Measurements from ENCODE around the gene KLHL22.
A peak's percentile ranks its signal among the peaks of the same experiment; 100 is the strongest.

Gene KLHL22

GRCh38 chr22:20397498-20397897, 98.1 kb downstream of the KLHL22 start:
- Histone ChIP-seq H3K4me1 (ENCODE audit: control insufficient read depth in 1 of 2, insufficient read depth in 1 of 2, low read depth in 1 of 2, low read length in 1 of 2) (peaks cover 13 to 15% of the 10 kb centered on the region in 2 experiments), H3K4me3 (ENCODE audit: low read depth in 1 of 2, low read length in 1 of 2) (no peak overlapping the region), H3K36me3 (no peaks in the 10 kb centered on the region), H3K27ac (no peak overlapping the region), H3K27me3 (no peaks in the 10 kb centered on the region), H3K9me3 (no peaks in the 10 kb centered on the region)
- TF ChIP-seq, protein P1, sequence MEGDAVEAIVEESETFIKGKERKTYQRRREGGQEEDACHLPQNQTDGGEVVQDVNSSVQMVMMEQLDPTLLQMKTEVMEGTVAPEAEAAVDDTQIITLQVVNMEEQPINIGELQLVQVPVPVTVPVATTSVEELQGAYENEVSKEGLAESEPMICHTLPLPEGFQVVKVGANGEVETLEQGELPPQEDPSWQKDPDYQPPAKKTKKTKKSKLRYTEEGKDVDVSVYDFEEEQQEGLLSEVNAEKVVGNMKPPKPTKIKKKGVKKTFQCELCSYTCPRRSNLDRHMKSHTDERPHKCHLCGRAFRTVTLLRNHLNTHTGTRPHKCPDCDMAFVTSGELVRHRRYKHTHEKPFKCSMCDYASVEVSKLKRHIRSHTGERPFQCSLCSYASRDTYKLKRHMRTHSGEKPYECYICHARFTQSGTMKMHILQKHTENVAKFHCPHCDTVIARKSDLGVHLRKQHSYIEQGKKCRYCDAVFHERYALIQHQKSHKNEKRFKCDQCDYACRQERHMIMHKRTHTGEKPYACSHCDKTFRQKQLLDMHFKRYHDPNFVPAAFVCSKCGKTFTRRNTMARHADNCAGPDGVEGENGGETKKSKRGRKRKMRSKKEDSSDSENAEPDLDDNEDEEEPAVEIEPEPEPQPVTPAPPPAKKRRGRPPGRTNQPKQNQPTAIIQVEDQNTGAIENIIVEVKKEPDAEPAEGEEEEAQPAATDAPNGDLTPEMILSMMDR (IDR thresholded peaks at IDR 0.05) = no peak

- Histone ChIP-seq H3K4me3 (ENCODE audit: low read depth in 1 of 2, low read length in 1 of 2) (no peak overlapping the region), H3K27me3 (no peaks in the 10 kb centered on the region), H3K9me3 (no peaks in the 10 kb centered on the region), H3K27ac (no peak overlapping the region), H3K36me3 (no peaks in the 10 kb centered on the region), H3K4me1 (ENCODE audit: control insufficient read depth in 1 of 2, insufficient read depth in 1 of 2, low read depth in 1 of 2, low read length in 1 of 2) (peaks cover 13 to 15% of the 10 kb centered on the region in 2 experiments)
- TF ChIP-seq, protein P1 (IDR thresholded peaks at IDR 0.05) = no peak
These were observed 99.0 kb downstream of the KLHL22 start for GRCh38 chr22:20396639-20397038.

- Histone ChIP-seq H3K9me3 (no peaks in the 10 kb centered on the region), H3K4me3 (ENCODE audit: low read depth in 1 of 2, low read length in 1 of 2) (no peak overlapping the region), H3K36me3 (no peaks in the 10 kb centered on the region), H3K27me3 (no peaks in the 10 kb centered on the region), H3K27ac (no peak overlapping the region), H3K4me1 (ENCODE audit: control insufficient read depth in 1 of 2, insufficient read depth in 1 of 2, low read depth in 1 of 2, low read length in 1 of 2) (peaks cover 13 to 15% of the 10 kb centered on the region in 2 experiments)
- TF ChIP-seq, protein P1 (IDR thresholded peaks at IDR 0.05) = no peak
These were observed 99.7 kb downstream of the KLHL22 start for GRCh38 chr22:20395907-20396287.

GRCh38 chr22:20395181-20395906, 100.3 kb downstream of the KLHL22 start:
- TF ChIP-seq, protein P1 (IDR thresholded peaks at IDR 0.05) = no peak
- no peak overlapping the region for H3K4me3 ChIP-seq (ENCODE audit: low read depth in 1 of 2, low read length in 1 of 2)
- H3K36me3 ChIP-seq = no peaks in the 10 kb centered on the region
- H3K27me3 ChIP-seq = no peaks in the 10 kb centered on the region
- no peak overlapping the region for H3K27ac ChIP-seq
- peaks cover 13 to 15% of the 10 kb centered on the region in 2 experiments for H3K4me1 ChIP-seq (ENCODE audit: control insufficient read depth in 1 of 2, insufficient read depth in 1 of 2, low read depth in 1 of 2, low read length in 1 of 2)
- H3K9me3 ChIP-seq = no peaks in the 10 kb centered on the region

GRCh38 chr22:20393705-20394476, 101.7 kb downstream of the KLHL22 start, which contains the start of gene ZNF74:
Gene ZNF74 (plus strand): TSS chr22:20394151. CDS start chr22:20394629, 478 bp downstream.
- no peaks in the 10 kb centered on the region for H3K9me3 ChIP-seq
- TF ChIP-seq, protein P1 (IDR thresholded peaks at IDR 0.05) = no peak
- no peaks in the 10 kb centered on the region for H3K27me3 ChIP-seq
- peak within 1 kb of the TSS; percentile 64 to 69 for H3K4me3 ChIP-seq (ENCODE audit: low read depth in 1 of 2, low read length in 1 of 2)
- peaks cover 13 to 15% of the 10 kb centered on the region in 2 experiments for H3K4me1 ChIP-seq (ENCODE audit: control insufficient read depth in 1 of 2, insufficient read depth in 1 of 2, low read depth in 1 of 2, low read length in 1 of 2)
- H3K27ac ChIP-seq = no peak within 1 kb of the TSS
- no peaks in the 10 kb centered on the region for H3K36me3 ChIP-seq
